Fibroblast of lung (primary cell): ENCODE measurements around the gene SLC44A1.

Source experiments
- EZH2 ChIP-seq: IDR thresholded peaks from 2 replicates; pipeline ENCODE4 v1.5.1; 2012; ENCODE audit warnings: low read length, control low read depth, mild to moderate bottlenecking; ENCODE audit errors: missing control alignments
- TF ChIP-seq, protein P1 (sequence below), 2 donors: IDR thresholded peaks in 1 of 2; conservative IDR thresholded peaks in 1 of 2; 1 replicate in 1 of 2; 2 replicates in 1 of 2; pipeline ENCODE4 v1.5.1; 2011 to 2012; ENCODE audit warnings: low read length in 2 of 2, control low read depth in 1 of 2, inconsistent platforms in 1 of 2, low read depth in 1 of 2, mild to moderate bottlenecking in 1 of 2

DNA sequence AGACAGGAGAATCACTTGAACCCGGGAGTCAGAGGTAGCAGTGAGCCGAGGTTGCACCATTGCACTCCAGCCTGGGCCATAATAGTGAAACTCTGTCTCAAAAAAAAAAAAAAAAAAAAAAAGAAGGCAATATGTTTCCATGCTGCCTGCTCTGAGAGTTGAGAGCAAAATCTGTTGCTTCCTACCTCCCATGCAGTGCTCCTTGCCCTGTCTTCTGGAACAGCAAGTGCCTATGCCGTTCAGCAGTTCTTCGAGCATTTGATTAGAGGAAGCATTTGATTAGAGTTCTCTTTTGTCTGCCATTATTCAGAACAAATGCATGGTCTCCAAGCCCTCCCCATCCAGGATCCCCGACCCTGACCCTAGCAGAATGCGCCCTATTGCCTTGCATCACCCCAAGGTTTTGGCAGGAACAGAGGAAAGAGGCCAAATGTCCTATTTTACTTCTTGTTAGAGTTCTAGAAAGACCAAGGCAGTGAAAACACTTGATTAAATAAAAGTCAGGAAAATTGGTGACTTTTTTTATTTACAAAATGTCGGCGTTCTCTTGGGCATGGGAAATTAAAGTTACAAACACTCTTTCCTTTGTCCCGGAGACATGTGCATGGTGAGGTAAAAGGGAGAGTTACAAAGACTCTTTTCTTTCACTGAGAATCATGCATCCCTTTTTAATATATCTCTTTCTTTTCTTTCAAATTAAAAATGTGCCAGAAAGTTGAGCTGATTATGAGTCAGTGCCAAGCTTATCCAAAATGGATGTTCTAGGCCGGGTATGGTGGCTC lies 175.6 kb downstream of the SLC44A1 start:
- TF ChIP-seq, protein P1, sequence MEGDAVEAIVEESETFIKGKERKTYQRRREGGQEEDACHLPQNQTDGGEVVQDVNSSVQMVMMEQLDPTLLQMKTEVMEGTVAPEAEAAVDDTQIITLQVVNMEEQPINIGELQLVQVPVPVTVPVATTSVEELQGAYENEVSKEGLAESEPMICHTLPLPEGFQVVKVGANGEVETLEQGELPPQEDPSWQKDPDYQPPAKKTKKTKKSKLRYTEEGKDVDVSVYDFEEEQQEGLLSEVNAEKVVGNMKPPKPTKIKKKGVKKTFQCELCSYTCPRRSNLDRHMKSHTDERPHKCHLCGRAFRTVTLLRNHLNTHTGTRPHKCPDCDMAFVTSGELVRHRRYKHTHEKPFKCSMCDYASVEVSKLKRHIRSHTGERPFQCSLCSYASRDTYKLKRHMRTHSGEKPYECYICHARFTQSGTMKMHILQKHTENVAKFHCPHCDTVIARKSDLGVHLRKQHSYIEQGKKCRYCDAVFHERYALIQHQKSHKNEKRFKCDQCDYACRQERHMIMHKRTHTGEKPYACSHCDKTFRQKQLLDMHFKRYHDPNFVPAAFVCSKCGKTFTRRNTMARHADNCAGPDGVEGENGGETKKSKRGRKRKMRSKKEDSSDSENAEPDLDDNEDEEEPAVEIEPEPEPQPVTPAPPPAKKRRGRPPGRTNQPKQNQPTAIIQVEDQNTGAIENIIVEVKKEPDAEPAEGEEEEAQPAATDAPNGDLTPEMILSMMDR (conservative IDR thresholded peaks at IDR 0.05 in 1 of 2, IDR thresholded peaks at IDR 0.05 in 1 of 2; ENCODE audit: low read depth in 1 of 2, low read length in 2 of 2) = no peak
- TF ChIP-seq EZH2 = no peak
